ENCODE measurements around the gene OR6Q1.

DNA sequence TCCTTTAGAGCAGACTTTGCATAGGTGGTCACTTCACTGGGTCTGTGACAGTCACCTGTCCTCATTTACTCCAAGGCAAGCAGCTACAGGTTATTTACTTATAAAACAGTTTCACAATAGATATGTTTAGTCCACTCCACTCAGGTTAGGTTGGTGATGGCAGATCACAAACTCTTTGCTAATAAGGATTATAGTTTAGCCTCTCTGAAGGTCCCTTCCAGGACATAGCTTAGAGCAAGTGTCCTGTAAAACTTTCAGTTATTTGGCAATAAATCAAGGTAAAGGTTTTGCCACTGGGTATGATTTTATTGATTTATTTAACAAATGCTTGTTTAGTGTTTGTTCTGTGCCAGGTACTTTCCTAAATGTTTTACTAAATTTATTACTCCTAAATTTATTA is 8.8 kb downstream of the OR6Q1 start:
- TF ChIP-seq, protein P1, sequence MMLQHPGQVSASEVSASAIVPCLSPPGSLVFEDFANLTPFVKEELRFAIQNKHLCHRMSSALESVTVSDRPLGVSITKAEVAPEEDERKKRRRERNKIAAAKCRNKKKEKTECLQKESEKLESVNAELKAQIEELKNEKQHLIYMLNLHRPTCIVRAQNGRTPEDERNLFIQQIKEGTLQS (CRISPR knock-in tag; conservative IDR thresholded peaks at IDR 0.05) = no peak
- TF ChIP-seq NR2C2 (CRISPR knock-in tag; IDR thresholded peaks at IDR 0.05) = no peak

Measured in WTC11 (cell line).